Measurements from ENCODE around the gene LRMDA.

- TF ChIP-seq CTCF (conservative IDR thresholded peaks at IDR 0.05; ENCODE audit: low read depth, low read length) = no peak
- TF ChIP-seq EZH2 (IDR thresholded peaks at IDR 0.05; ENCODE audit: low read length, unreplicated experiment) = no peak
- TF ChIP-seq EZH2phosphoT487 (IDR thresholded peaks at IDR 0.05; ENCODE audit: borderline replicate concordance, low read length) = no peak
Measured at GRCh38 chr10:76454506-76455140, 1023.2 kb downstream of the LRMDA start.
